Right lobe of liver (tissue), 6 donors: ENCODE results near the gene ACKR1. TPM values are rescaled to one million over a fixed set of nuclear protein-coding genes. Genes with fewer than 3 reads are reported as not detected.
A peak's percentile ranks its signal among the peaks of the same experiment; 100 is the strongest.

Source experiments
- ATAC-seq, 4 donors: fragments of 200-7000 bp; cut with Tn5 transposase; one replicate each; pipeline ENCODE4 v1.9.1; 2020; ENCODE audit warnings: mild to moderate bottlenecking in 4 of 4, moderate library complexity in 4 of 4
- DNase-seq, 3 donors: peaks; one replicate each; pipeline ENCODE4 v3.0.0-alpha.2; 2020
- H3K27ac ChIP-seq, 3 donors: fragments of 200-600 bp; one replicate each; pipeline ENCODE4 v1.8.0; 2022
- H3K27me3 ChIP-seq, 2 donors: fragments of 200-600 bp; one replicate each; pipeline ENCODE4 v1.8.0; 2022
- H3K36me3 ChIP-seq, 4 donors: fragments of 200-600 bp; sonication (generic) in 1 of 4; one replicate each; pipeline versions ENCODE4 v1.5.1 to v1.8.0; 2017 to 2022; ENCODE audit warnings: control low read depth in 1 of 4
- H3K4me1 ChIP-seq, 4 donors: fragments of 200-600 bp; sonication (generic) in 1 of 4; one replicate each; pipeline versions ENCODE4 v1.5.1 to v1.8.0; 2017 to 2022; ENCODE audit warnings: control low read depth in 1 of 4
- H3K4me3 ChIP-seq, 3 donors: fragments of 200-600 bp; one replicate each; pipeline ENCODE4 v1.8.0; 2022
- H3K9me3 ChIP-seq, 4 donors: fragments of 200-600 bp; sonication (generic) in 1 of 4; one replicate each; pipeline versions ENCODE4 v1.5.1 to v1.8.0; 2017 to 2022; ENCODE audit warnings: control low read depth in 1 of 4
- CTCF ChIP-seq, 4 donors: fragments of 200-600 bp in 3 of 4; fragments of 450-650 bp in 1 of 4; IDR thresholded peaks; one replicate each; pipeline versions ENCODE4 v1.5.1 to v1.8.0; 2016 to 2022; ENCODE audit warnings: antibody characterized with exemption in 4 of 4, mild to moderate bottlenecking in 2 of 4
- POLR2A ChIP-seq: fragments of 450-650 bp; IDR thresholded peaks from one replicate; pipeline ENCODE4 v1.6.1; 2017; ENCODE audit warnings: antibody characterized with exemption, mild to moderate bottlenecking
- WGBS: methylation state at CpG from one replicate; pipeline ENCODE4 v1.1.6; 2018; ENCODE audit warnings: low coverage, low lambda C conversion rate; ENCODE audit not compliant: insufficient coverage; ENCODE audit errors: missing lambda C conversion rate; 5-methylcytosine and 5-hydroxymethylcytosine counted together
- intact Hi-C, 2 donors: fragments of 100-400 bp; cut with DNase I; formaldehyde crosslinking; loops; one replicate each; pipeline versions ENCODE4 v1.11.2 to v1.14.1; 2022
- total RNA-seq, 6 experiments: library from RNA; depleted of rRNA in 2 of 6; stranded (reverse); fragments of >200 nt in 2 of 6; fragmentation: NEBNext Ultra II Directional in 3 of 6; extraction: Animal tissue kit (Norgen Biotek cat#: 25700) in 3 of 6; gene quantifications; one replicate each; pipeline versions ENCODE4 v1.1.0 to v1.2.4, GENCODE V29; 2016 to 2023
- donor health status: DM: no; HTN: yes; CAD: no.
- donor health status: DM: no; HTN: no; CAD: no.
- donor health status: DM: no; HTN: no; CAD: no.
- donor health status: DM: no; HTN: yes; CAD: no.
- donor health status: DM: no; HTN: yes; CAD: no.

Gene ACKR1
- total RNA-seq, 6 experiments from 2014 or later, result 0.12 to 0.53 (median 0.39) TPM; not detected in 2

- Histone ChIP-seq H3K27ac (no peak overlapping the region), H3K4me1 (no peaks in the 10 kb centered on the region), H3K9me3 (no peaks in the 10 kb centered on the region), H3K36me3 (no peaks in the 10 kb centered on the region), H3K4me3 (no peak overlapping the region), H3K27me3 (no peaks in the 10 kb centered on the region)
- TF ChIP-seq CTCF (IDR thresholded peaks at IDR 0.05) (no peak), POLR2A (no peak)
- intact Hi-C loops, result no loop called here
- ATAC-seq (no peak), DNase-seq (no peak)
- WGBS, result 74% methylated on average over 5 of the region's 5 CpGs
Observed at GRCh38 chr1:159222075-159222865, 17.6 kb downstream of the ACKR1 start.

GRCh38 chr1:159223004-159223403 is 18.3 kb downstream of the ACKR1 start:
- Histone ChIP-seq H3K4me3 (no peak overlapping the region), H3K27me3 (no peaks in the 10 kb centered on the region), H3K9me3 (no peaks in the 10 kb centered on the region), H3K4me1 (no peaks in the 10 kb centered on the region), H3K36me3 (no peaks in the 10 kb centered on the region), H3K27ac (no peak overlapping the region)
- ATAC-seq, result peak in 3 of 4 donors; percentile 54 to 72 (median 62)
- 11% methylated on average over 2 of the region's 2 CpGs for WGBS
- TF ChIP-seq POLR2A, result no peak
- peak in 3 of 4 donors; percentile 21 to 26 (median 22) for TF ChIP-seq CTCF (IDR thresholded peaks at IDR 0.05)
- intact Hi-C loops, result no loop called here
- DNase-seq, result no peak

GRCh38 chr1:159228554-159228953 is 23.9 kb downstream of the ACKR1 start:
- no peaks in the 10 kb centered on the region for H3K4me1 ChIP-seq
- H3K9me3 ChIP-seq, result no peaks in the 10 kb centered on the region
- no peak for DNase-seq
- TF ChIP-seq CTCF (IDR thresholded peaks at IDR 0.05), result no peak
- no peak for TF ChIP-seq POLR2A
- WGBS, result 53% methylated on average over 2 of the region's 2 CpGs
- no peaks in the 10 kb centered on the region for H3K36me3 ChIP-seq
- ATAC-seq, result no peak
- intact Hi-C loops, result no loop called here
- H3K4me3 ChIP-seq, result no peak overlapping the region
- no peaks in the 10 kb centered on the region for H3K27me3 ChIP-seq
- no peak overlapping the region for H3K27ac ChIP-seq

GRCh38 chr1:159229260-159229885 is 24.7 kb downstream of the ACKR1 start:
- Histone ChIP-seq H3K4me1 (no peaks in the 10 kb centered on the region), H3K9me3 (no peaks in the 10 kb centered on the region), H3K36me3 (no peaks in the 10 kb centered on the region), H3K27me3 (no peaks in the 10 kb centered on the region), H3K4me3 (no peak overlapping the region), H3K27ac (no peak overlapping the region)
- 66% methylated on average over 5 of the region's 8 CpGs for WGBS
- TF ChIP-seq POLR2A (no peak), CTCF (IDR thresholded peaks at IDR 0.05) (no peak)
- DNase-seq (peak in 2 of 3 donors; percentile 60 to 69), ATAC-seq (peak; percentile 66 to 98 (median 93))
- intact Hi-C loops, result no loop called here
